Activated CD4-positive, alpha-beta T cell treated with anti-CD3 and anti-CD28 coated beads, Interleukin-2, amount 10 ng/mL, durations not matched to agents 7 days and 5 days (primary cell): ENCODE measurements around the gene TDRD9. TPM values are rescaled to one million over a fixed set of nuclear protein-coding genes. Genes with fewer than 3 reads are reported as not detected.

Source experiments
- CTCF ChIA-PET: fragments of 350-600 bp; sonication (Branson Sonifier 250); formaldehyde crosslinking; loops from one replicate; lab custom pipeline; 2021; ENCODE audit warnings: antibody characterized with exemption; lab: Charles Lee
- POLR2A ChIA-PET: fragments of 350-600 bp; sonication (Branson Sonifier 250); formaldehyde crosslinking; loops from one replicate; lab custom pipeline; 2021; ENCODE audit warnings: antibody characterized with exemption; lab: Charles Lee
- DNase-seq: peaks from one replicate; pipeline ENCODE4 v3.0.0-alpha.2; 2020
- H3K27ac Mint-ChIP-seq: one replicate; pipeline ENCODE4 v1.8.0; 2021; ENCODE audit warnings: mild to moderate bottlenecking, moderate library complexity, mixed read lengths
- H3K27me3 Mint-ChIP-seq: one replicate; pipeline ENCODE4 v1.8.0; 2021; ENCODE audit warnings: mixed read lengths
- H3K36me3 Mint-ChIP-seq: one replicate; pipeline ENCODE4 v1.8.0; 2021; ENCODE audit warnings: low read depth, mixed read lengths
- H3K4me1 Mint-ChIP-seq: one replicate; pipeline ENCODE4 v1.8.0; 2021; ENCODE audit warnings: mixed read lengths
- H3K4me3 Mint-ChIP-seq: one replicate; pipeline ENCODE4 v1.8.0; 2021; ENCODE audit warnings: mild to moderate bottlenecking, moderate library complexity, mixed read lengths
- H3K9me3 Mint-ChIP-seq: one replicate; pipeline ENCODE4 v1.8.0; 2021; ENCODE audit warnings: mixed read lengths
- total RNA-seq, 2 experiments: library from RNA; stranded (reverse); gene quantifications; one replicate each; pipeline ENCODE4 v1.2.3, GENCODE V29; 2021

Gene TDRD9
- total RNA-seq, 2 experiments from 2014 or later, result 0.60 to 0.62 TPM

GRCh38 chr14:104099096-104100041, 171.1 kb downstream of the TDRD9 start:
- H3K36me3 Mint-ChIP-seq, result no peaks in the 10 kb centered on the region
- H3K9me3 Mint-ChIP-seq, result no peaks in the 10 kb centered on the region
- POLR2A ChIA-PET, result no interaction called here
- no peak overlapping the region for H3K27ac Mint-ChIP-seq
- CTCF ChIA-PET, result interaction anchor here (0.6 kb wide), 1 partner anchor 24 kb away, joined by 3 read pairs; no protein-coding TSS in a partner anchor
- H3K4me1 Mint-ChIP-seq, result peaks cover 2% of the 10 kb centered on the region
- H3K27me3 Mint-ChIP-seq, result no peaks in the 10 kb centered on the region
- H3K4me3 Mint-ChIP-seq, result no peak overlapping the region
- no peak for DNase-seq

DNA sequence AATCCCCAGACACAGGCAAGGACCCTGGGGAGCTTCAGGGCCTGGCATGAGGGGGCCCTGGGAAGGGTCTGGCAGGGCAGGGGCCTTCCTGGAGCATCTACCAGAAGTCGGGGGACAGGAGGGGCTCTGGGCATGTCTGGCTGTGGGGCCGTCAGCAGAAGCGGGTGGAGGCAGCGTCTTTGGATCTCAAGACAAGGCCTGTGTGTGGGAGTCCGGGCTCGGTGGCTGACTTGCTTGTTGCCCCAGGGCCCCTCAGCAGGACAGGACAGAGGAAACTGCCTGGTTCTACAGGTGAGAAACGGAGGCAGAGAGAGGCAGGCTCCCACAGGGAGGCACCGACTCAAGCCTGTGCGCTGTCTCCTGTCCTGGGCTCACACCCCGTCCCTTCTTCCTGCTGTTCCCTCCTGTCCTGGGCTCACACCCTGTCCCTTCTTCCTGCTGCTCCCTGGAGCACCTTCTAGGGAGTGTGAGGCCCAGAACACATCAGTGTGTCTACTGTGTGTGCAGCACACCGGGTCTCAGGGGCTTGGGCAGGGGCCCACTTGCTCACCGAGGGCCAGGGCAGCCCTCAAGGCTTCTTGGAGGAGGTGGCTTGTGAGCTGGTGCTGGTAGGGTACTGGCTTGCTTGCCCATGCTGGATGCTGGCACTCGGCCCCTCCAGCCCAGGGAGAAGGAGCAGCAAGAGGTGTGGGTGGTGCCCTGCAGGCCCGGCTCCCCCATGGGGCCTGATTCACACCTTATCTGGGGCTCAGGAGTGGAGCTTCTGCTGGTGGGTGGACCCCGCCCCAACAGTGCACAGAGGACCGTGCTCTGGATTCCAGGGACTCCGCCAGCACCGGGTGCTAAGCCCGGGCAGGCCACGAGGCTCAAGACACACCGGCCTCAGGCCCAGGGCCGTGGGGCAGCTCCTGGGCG, 172.2 kb downstream of the TDRD9 start:
- H3K9me3 Mint-ChIP-seq, result no peaks in the 10 kb centered on the region
- no peaks in the 10 kb centered on the region for H3K36me3 Mint-ChIP-seq
- POLR2A ChIA-PET, result no interaction called here
- H3K27ac Mint-ChIP-seq, result no peak overlapping the region
- H3K27me3 Mint-ChIP-seq, result no peaks in the 10 kb centered on the region
- no peak for DNase-seq
- no peaks in the 10 kb centered on the region for H3K4me1 Mint-ChIP-seq
- H3K4me3 Mint-ChIP-seq, result no peak overlapping the region
- CTCF ChIA-PET, result no interaction called here

DNA sequence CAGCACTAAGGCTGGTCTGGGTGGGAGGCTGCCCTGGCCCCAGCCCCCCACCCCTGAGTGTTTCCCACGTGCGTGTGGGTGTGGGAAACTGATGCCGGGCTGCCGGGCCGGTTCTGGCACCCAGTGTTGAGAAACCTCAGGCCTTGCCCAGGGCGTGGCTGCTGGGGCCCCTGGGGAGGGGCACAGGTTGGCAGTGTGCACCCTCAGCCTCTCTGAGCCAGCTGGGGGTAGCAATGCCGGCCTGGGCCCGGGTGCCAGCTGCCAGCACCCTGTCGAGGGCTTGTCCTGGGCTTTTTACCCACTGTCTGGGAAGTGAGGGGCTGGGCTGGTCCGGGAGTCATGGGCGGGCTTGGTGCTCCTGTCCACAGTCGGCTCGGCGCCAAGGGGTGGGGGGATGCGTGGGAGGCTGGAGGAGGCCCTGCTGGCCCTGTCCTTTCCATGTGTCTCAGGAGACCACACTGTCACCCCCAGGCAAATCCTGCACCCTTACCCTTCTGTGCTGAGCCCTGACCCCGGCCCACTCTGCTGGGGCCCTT, 172.9 kb downstream of the TDRD9 start:
- ChIA-PET POLR2A (no interaction called here), CTCF (no interaction called here)
- no peaks in the 10 kb centered on the region for H3K4me1 Mint-ChIP-seq
- H3K27ac Mint-ChIP-seq, result no peak overlapping the region
- no peak for DNase-seq
- H3K27me3 Mint-ChIP-seq, result no peaks in the 10 kb centered on the region
- H3K9me3 Mint-ChIP-seq, result no peaks in the 10 kb centered on the region
- H3K4me3 Mint-ChIP-seq, result no peak overlapping the region
- no peaks in the 10 kb centered on the region for H3K36me3 Mint-ChIP-seq

GRCh38 chr14:104101651-104102281, 173.5 kb downstream of the TDRD9 start:
- POLR2A ChIA-PET, result no interaction called here
- Mint-ChIP-seq H3K4me3 (no peak overlapping the region), H3K27ac (no peak overlapping the region), H3K9me3 (no peaks in the 10 kb centered on the region), H3K36me3 (no peaks in the 10 kb centered on the region), H3K4me1 (no peaks in the 10 kb centered on the region), H3K27me3 (no peaks in the 10 kb centered on the region)
- CTCF ChIA-PET, result no interaction called here
- no peak for DNase-seq

Other genes with a start within 250 kb of the TDRD9 start
- 10 to 100 TPM; 36.4 to 37.4 TPM for gene XRCC3, start 213.0 kb upstream of the TDRD9 start, total RNA-seq
- 10 to 100 TPM; 16.9 to 17.2 TPM for gene ZFYVE21, start 212.6 kb upstream of the TDRD9 start, total RNA-seq
- gene PPP1R13B, start 80.9 kb upstream of the TDRD9 start, total RNA-seq, result 10 to 100 TPM; 11.6 to 12.0 TPM
- gene RD3L, start 14.1 kb downstream of the TDRD9 start, total RNA-seq, result not detected
- gene ASPG, start 157.2 kb downstream of the TDRD9 start, total RNA-seq, result not detected
- under 1 TPM; 0.35 to 0.50 TPM for gene KIF26A, start 210.1 kb downstream of the TDRD9 start, total RNA-seq